GM12878 (cell line): ENCODE data around the gene ZCCHC9.

Experiments used
- CREM ChIP-seq: IDR thresholded peaks from 2 replicates; pipeline ENCODE4 v1.6.1; 2014; ENCODE audit warnings: antibody characterized with exemption, low read depth
- KAT2A ChIP-seq: conservative IDR thresholded peaks from 2 replicates; pipeline ENCODE4 v1.6.1; 2011; ENCODE audit warnings: low read depth, low read length; ENCODE audit not compliant: control insufficient read depth
- POLR2AphosphoS5 ChIP-seq: IDR thresholded peaks from 2 replicates; pipeline ENCODE4 v1.6.1; 2011; ENCODE audit warnings: mild to moderate bottlenecking, low read length, inconsistent platforms
- TCF12 ChIP-seq: IDR thresholded peaks from 2 replicates; pipeline ENCODE4 v1.6.1; 2011; ENCODE audit warnings: low read depth, mild to moderate bottlenecking, low read length
- ZBED1 ChIP-seq: IDR thresholded peaks from 2 replicates; pipeline ENCODE4 v1.6.1; 2016; ENCODE audit warnings: borderline replicate concordance
- TF ChIP-seq, protein P1 (sequence below), 3 experiments: IDR thresholded peaks in 2 of 3; conservative IDR thresholded peaks in 1 of 3; 2 replicates each; pipeline ENCODE4 v1.5.1; 2011; ENCODE audit warnings: low read depth in 3 of 3, low read length in 3 of 3, mild to moderate bottlenecking in 3 of 3, control low read depth in 2 of 3, moderate library complexity in 2 of 3, inconsistent platforms in 1 of 3, mixed read lengths in 1 of 3; ENCODE audit not compliant: control insufficient read depth in 2 of 3, insufficient read depth in 1 of 3; ENCODE audit errors: extremely low read depth in 1 of 3
- TF ChIP-seq, protein P2 (sequence below): fragments of 150-350 bp; IDR thresholded peaks from 2 replicates; pipeline ENCODE4 v1.6.1; 2016; ENCODE audit warnings: low read depth, low read length

DNA sequence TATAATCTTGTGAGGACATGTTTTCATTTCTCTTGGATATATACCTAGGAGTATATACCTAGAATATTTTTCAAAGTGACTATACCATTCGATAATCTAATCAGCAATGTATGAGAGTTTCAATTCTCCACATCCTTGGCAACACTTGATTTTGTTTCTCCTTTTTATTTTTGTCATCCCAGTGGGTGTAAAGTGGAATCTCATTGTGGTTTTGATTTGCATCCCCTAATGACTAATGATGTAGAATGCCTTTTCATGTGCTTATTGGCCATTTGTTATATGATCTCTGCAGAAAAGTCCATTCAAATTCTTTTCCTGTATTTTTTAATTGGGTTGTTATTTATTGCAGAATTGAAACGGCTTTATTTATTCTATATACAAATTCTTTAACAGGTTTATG lies 15.2 kb downstream of the ZCCHC9 start:
- TF ChIP-seq ZBED1 = no peak
- TF ChIP-seq, protein P1, sequence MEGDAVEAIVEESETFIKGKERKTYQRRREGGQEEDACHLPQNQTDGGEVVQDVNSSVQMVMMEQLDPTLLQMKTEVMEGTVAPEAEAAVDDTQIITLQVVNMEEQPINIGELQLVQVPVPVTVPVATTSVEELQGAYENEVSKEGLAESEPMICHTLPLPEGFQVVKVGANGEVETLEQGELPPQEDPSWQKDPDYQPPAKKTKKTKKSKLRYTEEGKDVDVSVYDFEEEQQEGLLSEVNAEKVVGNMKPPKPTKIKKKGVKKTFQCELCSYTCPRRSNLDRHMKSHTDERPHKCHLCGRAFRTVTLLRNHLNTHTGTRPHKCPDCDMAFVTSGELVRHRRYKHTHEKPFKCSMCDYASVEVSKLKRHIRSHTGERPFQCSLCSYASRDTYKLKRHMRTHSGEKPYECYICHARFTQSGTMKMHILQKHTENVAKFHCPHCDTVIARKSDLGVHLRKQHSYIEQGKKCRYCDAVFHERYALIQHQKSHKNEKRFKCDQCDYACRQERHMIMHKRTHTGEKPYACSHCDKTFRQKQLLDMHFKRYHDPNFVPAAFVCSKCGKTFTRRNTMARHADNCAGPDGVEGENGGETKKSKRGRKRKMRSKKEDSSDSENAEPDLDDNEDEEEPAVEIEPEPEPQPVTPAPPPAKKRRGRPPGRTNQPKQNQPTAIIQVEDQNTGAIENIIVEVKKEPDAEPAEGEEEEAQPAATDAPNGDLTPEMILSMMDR (IDR thresholded peaks at IDR 0.05 in 2 of 3, conservative IDR thresholded peaks at IDR 0.05 in 1 of 3; ENCODE audit: control insufficient read depth in 2 of 3, extremely low read depth in 1 of 3, insufficient read depth in 1 of 3, low read depth in 3 of 3, low read length in 3 of 3) = no peak
- TF ChIP-seq KAT2A = no peak
- no peak for TF ChIP-seq TCF12
- TF ChIP-seq POLR2AphosphoS5 = no peak
- TF ChIP-seq, protein P2, sequence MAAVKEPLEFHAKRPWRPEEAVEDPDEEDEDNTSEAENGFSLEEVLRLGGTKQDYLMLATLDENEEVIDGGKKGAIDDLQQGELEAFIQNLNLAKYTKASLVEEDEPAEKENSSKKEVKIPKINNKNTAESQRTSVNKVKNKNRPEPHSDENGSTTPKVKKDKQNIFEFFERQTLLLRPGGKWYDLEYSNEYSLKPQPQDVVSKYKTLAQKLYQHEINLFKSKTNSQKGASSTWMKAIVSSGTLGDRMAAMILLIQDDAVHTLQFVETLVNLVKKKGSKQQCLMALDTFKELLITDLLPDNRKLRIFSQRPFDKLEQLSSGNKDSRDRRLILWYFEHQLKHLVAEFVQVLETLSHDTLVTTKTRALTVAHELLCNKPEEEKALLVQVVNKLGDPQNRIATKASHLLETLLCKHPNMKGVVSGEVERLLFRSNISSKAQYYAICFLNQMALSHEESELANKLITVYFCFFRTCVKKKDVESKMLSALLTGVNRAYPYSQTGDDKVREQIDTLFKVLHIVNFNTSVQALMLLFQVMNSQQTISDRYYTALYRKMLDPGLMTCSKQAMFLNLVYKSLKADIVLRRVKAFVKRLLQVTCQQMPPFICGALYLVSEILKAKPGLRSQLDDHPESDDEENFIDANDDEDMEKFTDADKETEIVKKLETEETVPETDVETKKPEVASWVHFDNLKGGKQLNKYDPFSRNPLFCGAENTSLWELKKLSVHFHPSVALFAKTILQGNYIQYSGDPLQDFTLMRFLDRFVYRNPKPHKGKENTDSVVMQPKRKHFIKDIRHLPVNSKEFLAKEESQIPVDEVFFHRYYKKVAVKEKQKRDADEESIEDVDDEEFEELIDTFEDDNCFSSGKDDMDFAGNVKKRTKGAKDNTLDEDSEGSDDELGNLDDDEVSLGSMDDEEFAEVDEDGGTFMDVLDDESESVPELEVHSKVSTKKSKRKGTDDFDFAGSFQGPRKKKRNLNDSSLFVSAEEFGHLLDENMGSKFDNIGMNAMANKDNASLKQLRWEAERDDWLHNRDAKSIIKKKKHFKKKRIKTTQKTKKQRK = no peak
- no peak for TF ChIP-seq CREM
